A549 (cell line): Measurements from ENCODE around the gene ARMH4.

Source experiments
- EP300 ChIP-seq, 2 experiments: fragments of >200 bp; sonication (Bioruptor Twin); formaldehyde crosslinking; IDR thresholded peaks; 2 replicates in 1 of 2; 3 replicates in 1 of 2; pipeline ENCODE4 v1.6.1; 2016 to 2017
- ESRRA ChIP-seq: fragments of 150-350 bp; IDR thresholded peaks from 2 replicates; pipeline ENCODE4 v1.6.1; 2014; ENCODE audit warnings: mild to moderate bottlenecking, low read length, borderline replicate concordance
- MAZ ChIP-seq: fragments of 150-350 bp; IDR thresholded peaks from 2 replicates; pipeline ENCODE4 v1.6.1; 2014; ENCODE audit warnings: antibody characterized with exemption, low read depth, low read length, borderline replicate concordance
- POLR2A ChIP-seq: IDR thresholded peaks from 2 replicates; pipeline ENCODE4 v1.6.1; 2012; ENCODE audit warnings: mild to moderate bottlenecking, low read length
- POLR2AphosphoS2 ChIP-seq: conservative IDR thresholded peaks from 2 replicates; pipeline ENCODE4 v1.6.1; 2012; ENCODE audit warnings: low read length, improper control_type of control experiment, inconsistent platforms
- ZNF302 ChIP-seq: fragments of 250-450 bp; sonication (Bioruptor Pico); IDR thresholded peaks from 2 replicates; pipeline ENCODE4 v1.9.0; 2021; ENCODE audit warnings: inconsistent platforms, mild to moderate bottlenecking, moderate library complexity
- TF ChIP-seq, protein P1 (sequence below): fragments of >200 bp; sonication (Bioruptor Twin); formaldehyde crosslinking; IDR thresholded peaks from 3 replicates; pipeline ENCODE4 v1.5.1; 2016

DNA sequence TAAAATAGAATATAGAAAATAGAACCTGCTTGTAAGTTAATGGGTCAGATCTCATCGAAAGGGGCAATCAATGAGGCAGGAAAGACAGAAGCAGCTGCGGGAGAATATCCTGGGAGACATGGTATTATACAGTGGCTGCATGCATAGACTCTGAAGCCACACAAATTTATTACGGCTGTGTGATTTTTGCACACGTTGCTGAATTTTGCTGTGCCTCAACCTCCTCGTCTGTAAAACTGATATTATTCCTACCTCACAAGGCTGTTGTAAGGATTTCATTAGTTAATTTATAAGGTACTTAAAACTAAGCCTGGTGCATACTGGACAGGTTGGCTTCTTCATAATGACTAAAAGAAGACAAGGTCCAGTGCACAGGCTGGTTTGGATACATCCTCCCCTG lies 52.3 kb downstream of the ARMH4 start:
- no peak for TF ChIP-seq ESRRA
- TF ChIP-seq, protein P1, sequence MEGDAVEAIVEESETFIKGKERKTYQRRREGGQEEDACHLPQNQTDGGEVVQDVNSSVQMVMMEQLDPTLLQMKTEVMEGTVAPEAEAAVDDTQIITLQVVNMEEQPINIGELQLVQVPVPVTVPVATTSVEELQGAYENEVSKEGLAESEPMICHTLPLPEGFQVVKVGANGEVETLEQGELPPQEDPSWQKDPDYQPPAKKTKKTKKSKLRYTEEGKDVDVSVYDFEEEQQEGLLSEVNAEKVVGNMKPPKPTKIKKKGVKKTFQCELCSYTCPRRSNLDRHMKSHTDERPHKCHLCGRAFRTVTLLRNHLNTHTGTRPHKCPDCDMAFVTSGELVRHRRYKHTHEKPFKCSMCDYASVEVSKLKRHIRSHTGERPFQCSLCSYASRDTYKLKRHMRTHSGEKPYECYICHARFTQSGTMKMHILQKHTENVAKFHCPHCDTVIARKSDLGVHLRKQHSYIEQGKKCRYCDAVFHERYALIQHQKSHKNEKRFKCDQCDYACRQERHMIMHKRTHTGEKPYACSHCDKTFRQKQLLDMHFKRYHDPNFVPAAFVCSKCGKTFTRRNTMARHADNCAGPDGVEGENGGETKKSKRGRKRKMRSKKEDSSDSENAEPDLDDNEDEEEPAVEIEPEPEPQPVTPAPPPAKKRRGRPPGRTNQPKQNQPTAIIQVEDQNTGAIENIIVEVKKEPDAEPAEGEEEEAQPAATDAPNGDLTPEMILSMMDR = no peak
- no peak for TF ChIP-seq POLR2AphosphoS2
- no peak for TF ChIP-seq MAZ
- TF ChIP-seq EP300 (IDR thresholded peaks at IDR 0.05) = no peak
- TF ChIP-seq ZNF302 = no peak
- no peak for TF ChIP-seq POLR2A
